Stomach (tissue), 19 donors: ENCODE data around the gene RBBP9. TPM values are rescaled to one million over a fixed set of nuclear protein-coding genes. Genes with fewer than 3 reads are reported as not detected.

Source experiments
- DNase-seq, 2 donors: peaks; one replicate each; pipeline versions ENCODE4 v3.0.0 to v3.0.0-alpha.2; 2013 to 2019
- H3K27ac ChIP-seq, 5 donors: fragments of 200-600 bp in 4 of 5; sonication (generic) in 4 of 5; one replicate each; pipeline ENCODE4 v1.5.1; 2013 to 2019; ENCODE audit warnings: mild to moderate bottlenecking in 1 of 5, moderate library complexity in 1 of 5
- H3K27me3 ChIP-seq, 3 donors: fragments of 200-600 bp; sonication (generic); one replicate each; pipeline ENCODE4 v1.5.1; 2017 to 2019; ENCODE audit warnings: mixed run types in 1 of 3
- H3K36me3 ChIP-seq, 4 donors: fragments of 200-600 bp; sonication (generic); 1 replicate in 3 of 4; 2 replicates in 1 of 4; pipeline ENCODE4 v1.5.1; 2016 to 2019
- H3K4me1 ChIP-seq, 4 donors: fragments of 200-600 bp; sonication (generic); one replicate each; pipeline ENCODE4 v1.5.1; 2016 to 2019
- H3K4me3 ChIP-seq, 4 donors: fragments of 200-600 bp; sonication (generic) in 3 of 4; one replicate each; pipeline ENCODE4 v1.5.1; 2016 to 2019; ENCODE audit warnings: mild to moderate bottlenecking in 1 of 4
- H3K9me3 ChIP-seq, 4 donors: fragments of 200-600 bp; sonication (generic); one replicate each; pipeline ENCODE4 v1.5.1; 2016 to 2019
- EP300 ChIP-seq: sonication (generic); formaldehyde crosslinking; IDR thresholded peaks from one replicate; pipeline ENCODE4 v1.6.1; 2017; ENCODE audit warnings: antibody characterized with exemption
- POLR2A ChIP-seq, 4 donors: fragments of 450-650 bp; IDR thresholded peaks; one replicate each; pipeline ENCODE4 v1.6.1; 2016; ENCODE audit warnings: antibody characterized with exemption in 4 of 4, control low read depth in 2 of 4, mild to moderate bottlenecking in 1 of 4, moderate library complexity in 1 of 4
- POLR2AphosphoS5 ChIP-seq, 3 donors: sonication (generic); formaldehyde crosslinking; IDR thresholded peaks; one replicate each; pipeline ENCODE4 v1.6.1; 2016; ENCODE audit warnings: antibody characterized with exemption in 3 of 3
- WGBS, 5 donors: extraction: QIAGEN DNeasy Blood & Tissue Kit in 3 of 5; methylation state at CpG; one replicate each; pipeline versions ENCODE4 v1.1.5 to v1.1.7; 2013 to 2018; 5-methylcytosine and 5-hydroxymethylcytosine counted together
- intact Hi-C: fragments of 100-400 bp; cut with DNase I; formaldehyde crosslinking; loops from one replicate; pipeline ENCODE4 v1.15.1; 2023; ENCODE audit warnings: low total_unique reads
- long read RNA-seq, 10 donors: transcript quantifications; one replicate each; lab custom pipeline, GENCODE V29; 2026
- polyA plus RNA-seq, 3 donors: library from polyadenylated mRNA; stranded (reverse); fragments of 200-250 nt; gene quantifications; one replicate each; pipeline ENCODE4 v1.2.3, GENCODE V29; 2013
- total RNA-seq, 5 donors: library from RNA; depleted of rRNA; stranded (reverse); fragments of >200 nt; gene quantifications; one replicate each; pipeline versions ENCODE4 v1.1.0 to v1.2.3, GENCODE V29; 2014 to 2016
- TF ChIP-seq, protein P1 (sequence below), 7 experiments: fragments of 450-650 bp in 4 of 7; fragments of 200-600 bp in 3 of 7; sonication (generic) in 3 of 7; IDR thresholded peaks; one replicate each; pipeline ENCODE4 v1.5.1; 2016 to 2019; ENCODE audit warnings: antibody characterized with exemption in 7 of 7, control low read depth in 2 of 7, mild to moderate bottlenecking in 1 of 7
- donor health status: healthy with polysubstance abuse.
- donor health status: Bipolar disorder and iron deficiency.
- donor health status: healthy.

RBBP9 gene
- 10 to 100 TPM in 2 of 5 donors, 1 to 10 TPM in 2, under 1 TPM in 1; 0.58 to 20.7 (median 4.9) TPM for total RNA-seq
- 1 to 10 TPM; 4.7 to 7.5 (median 5.2) TPM for polyA plus RNA-seq
- long read RNA-seq, donor 1, partial matches to known transcripts = 0 of 5 reads
- long read RNA-seq, donor 1, other reads (novel, unspliced or antisense) = 0 of 5 reads
- long read RNA-seq, donor 2, transcript RBBP9-201 (5 exons, 3,861 nt) = major isoform, 7 of 10 reads
- long read RNA-seq, donor 2, partial matches to known transcripts = 0 of 10 reads
- long read RNA-seq, donor 2, other reads (novel, unspliced or antisense) = 0 of 10 reads
- long read RNA-seq, donor 3, partial matches to known transcripts = 0 of 4 reads
- long read RNA-seq, donor 3, other reads (novel, unspliced or antisense) = 0 of 4 reads
- long read RNA-seq, donor 4 = 0 reads
- long read RNA-seq, donor 5, transcript RBBP9-201 (5 exons, 3,861 nt) = major isoform, 8 of 11 reads
- long read RNA-seq, donor 5, partial matches to known transcripts = 0 of 11 reads
- long read RNA-seq, donor 5, other reads (novel, unspliced or antisense) = 0 of 11 reads
- long read RNA-seq, donor 6, transcript RBBP9-201 (5 exons, 3,861 nt) = major isoform, 17 of 20 reads
- long read RNA-seq, donor 6, partial matches to known transcripts = 0 of 20 reads
- long read RNA-seq, donor 6, other reads (novel, unspliced or antisense) = 0 of 20 reads
- long read RNA-seq, donor 7, transcript RBBP9-201 (5 exons, 3,861 nt) = major isoform, 7 of 12 reads
- long read RNA-seq, donor 7, transcript RBBP9-202 (4 exons, 830 nt) = minor isoform, 5 of 12 reads
- long read RNA-seq, donor 7, partial matches to known transcripts = 0 of 12 reads
- long read RNA-seq, donor 7, other reads (novel, unspliced or antisense) = 0 of 12 reads
- long read RNA-seq, donor 8, transcript RBBP9-201 (5 exons, 3,861 nt) = major isoform, 5 of 6 reads
- long read RNA-seq, donor 8, partial matches to known transcripts = 0 of 6 reads
- long read RNA-seq, donor 8, other reads (novel, unspliced or antisense) = 0 of 6 reads
- long read RNA-seq, donor 9, partial matches to known transcripts = 7 of 12 reads
- long read RNA-seq, donor 9, other reads (novel, unspliced or antisense) = 0 of 12 reads
- long read RNA-seq, donor 10, partial matches to known transcripts = 0 of 5 reads
- long read RNA-seq, donor 10, other reads (novel, unspliced or antisense) = 0 of 5 reads

DNA sequence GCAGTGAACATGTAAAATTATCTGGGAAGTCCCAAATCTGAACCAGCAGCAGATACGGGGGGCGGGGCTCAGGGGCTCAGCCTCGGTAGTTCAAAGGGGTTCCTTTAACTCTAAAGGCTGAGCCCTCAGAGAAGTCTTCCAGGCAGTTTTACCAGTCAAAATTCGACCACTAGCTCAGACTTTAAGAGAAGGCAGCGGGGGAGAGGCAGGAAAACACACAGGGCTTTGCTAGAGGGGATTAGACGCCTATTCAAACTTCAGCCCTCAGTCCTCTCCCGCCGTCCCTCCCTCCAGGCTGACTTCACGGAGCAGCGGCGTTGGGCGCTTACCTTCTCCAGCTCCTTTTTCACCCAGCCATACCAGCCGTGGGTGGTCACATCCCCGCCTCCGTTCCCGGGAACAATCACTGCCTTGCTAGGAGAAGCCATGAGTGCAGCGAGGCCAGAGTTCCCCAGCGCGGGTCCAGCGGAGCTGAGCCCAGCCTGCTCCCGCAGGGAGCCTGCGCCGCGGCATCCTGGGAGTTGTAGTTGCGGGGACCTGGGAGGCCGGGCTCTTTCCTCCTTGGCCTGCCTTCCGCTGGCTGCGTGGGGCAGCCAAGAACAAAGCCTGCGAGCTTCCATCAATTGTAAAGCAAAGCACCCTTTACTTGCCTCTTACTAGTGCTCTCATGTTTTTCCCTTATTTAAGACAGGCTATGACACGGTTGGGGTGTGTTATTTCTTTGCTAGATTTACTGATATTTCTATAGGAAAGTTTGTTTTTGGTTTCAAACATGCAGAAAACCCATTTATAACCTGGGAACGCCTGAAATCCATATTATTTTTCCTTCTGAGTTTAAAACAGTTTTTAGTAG is at the start of gene RBBP9:
TSS of gene RBBP9 (minus strand) at position 486 of the 853 bp plus-strand sequence. CDS start at position 428, 58 bp downstream.
- Histone ChIP-seq H3K27ac (peak within 1 kb of the TSS; percentile 45 to 78 (median 66)), H3K9me3 (no peaks in the 10 kb centered on the region), H3K4me3 (peak within 1 kb of the TSS; percentile 70 to 84 (median 78)), H3K36me3 (peaks cover 0 to 21% (median 18%) of the 10 kb centered on the region in 4 donors), H3K27me3 (no peaks in the 10 kb centered on the region), H3K4me1 (peaks cover 6 to 17% (median 13%) of the 10 kb centered on the region in 4 donors)
- WGBS, 5 donors = 1 to 4% (median 3%) methylated on average over 29 to 31 of the region's 31 CpGs
- TF ChIP-seq EP300 (no peak), POLR2AphosphoS5 (IDR thresholded peaks at IDR 0.05) (peak; percentile 12 to 39 (median 38)), POLR2A (IDR thresholded peaks at IDR 0.05) (no peak)
- intact Hi-C loops = no loop called here
- peak; percentile 89 to 96 for DNase-seq

DNA sequence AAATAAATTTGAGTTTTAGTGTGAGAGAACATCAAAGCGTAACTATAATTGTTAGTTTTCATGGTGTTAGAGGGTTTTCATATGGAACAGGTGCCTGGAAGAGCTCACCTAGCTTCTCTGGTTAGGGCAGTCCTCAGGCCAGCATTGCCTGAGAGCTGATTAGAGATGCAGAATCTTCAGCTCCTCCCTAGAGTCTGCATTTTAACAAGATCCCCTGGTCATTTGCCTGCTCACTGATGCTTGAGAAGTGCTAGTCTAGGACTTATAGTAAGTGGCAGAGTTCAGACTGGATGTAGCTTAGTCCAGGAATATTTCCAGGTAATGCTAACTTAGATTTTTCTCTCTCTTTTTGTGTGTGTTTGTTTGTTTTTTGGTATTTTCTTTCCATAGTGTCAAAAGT is 48.5 kb upstream of the RBBP9 start:
- 92 to 100% (median 94%) methylated on average over 1 of the region's 1 CpG for WGBS, 5 donors
- no peak for DNase-seq

DNA sequence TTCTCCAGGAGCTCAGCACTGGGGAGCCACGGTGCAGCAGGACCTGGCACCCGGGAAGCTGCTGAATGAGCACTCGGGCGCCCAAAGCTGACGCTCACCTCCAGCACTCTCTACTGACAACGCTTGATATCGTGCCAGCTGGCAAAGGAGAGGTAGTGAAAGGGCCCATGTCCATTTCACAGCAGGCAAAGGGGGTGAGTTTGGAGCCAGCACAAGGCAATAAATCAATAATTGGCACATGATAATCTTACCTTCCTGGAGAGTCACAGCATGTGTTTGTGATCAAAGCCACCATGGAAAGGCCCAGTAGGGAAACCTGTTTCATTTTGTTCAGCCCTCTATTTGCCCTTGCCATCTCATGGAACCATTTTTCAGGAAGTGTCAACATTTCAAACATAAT is 46.9 kb upstream of the RBBP9 start:
- DNase-seq = peak; percentile 10 to 85
- intact Hi-C loops = no loop called here
- H3K4me1 ChIP-seq = peaks cover 0 to 5% (median 2%) of the 10 kb centered on the region in 4 donors
- 36 to 59% (median 38%) methylated on average over 7 of the region's 7 CpGs for WGBS, 5 donors
- H3K4me3 ChIP-seq = no peak overlapping the region
- no peaks in the 10 kb centered on the region for H3K27me3 ChIP-seq
- TF ChIP-seq, protein P1, sequence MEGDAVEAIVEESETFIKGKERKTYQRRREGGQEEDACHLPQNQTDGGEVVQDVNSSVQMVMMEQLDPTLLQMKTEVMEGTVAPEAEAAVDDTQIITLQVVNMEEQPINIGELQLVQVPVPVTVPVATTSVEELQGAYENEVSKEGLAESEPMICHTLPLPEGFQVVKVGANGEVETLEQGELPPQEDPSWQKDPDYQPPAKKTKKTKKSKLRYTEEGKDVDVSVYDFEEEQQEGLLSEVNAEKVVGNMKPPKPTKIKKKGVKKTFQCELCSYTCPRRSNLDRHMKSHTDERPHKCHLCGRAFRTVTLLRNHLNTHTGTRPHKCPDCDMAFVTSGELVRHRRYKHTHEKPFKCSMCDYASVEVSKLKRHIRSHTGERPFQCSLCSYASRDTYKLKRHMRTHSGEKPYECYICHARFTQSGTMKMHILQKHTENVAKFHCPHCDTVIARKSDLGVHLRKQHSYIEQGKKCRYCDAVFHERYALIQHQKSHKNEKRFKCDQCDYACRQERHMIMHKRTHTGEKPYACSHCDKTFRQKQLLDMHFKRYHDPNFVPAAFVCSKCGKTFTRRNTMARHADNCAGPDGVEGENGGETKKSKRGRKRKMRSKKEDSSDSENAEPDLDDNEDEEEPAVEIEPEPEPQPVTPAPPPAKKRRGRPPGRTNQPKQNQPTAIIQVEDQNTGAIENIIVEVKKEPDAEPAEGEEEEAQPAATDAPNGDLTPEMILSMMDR (IDR thresholded peaks at IDR 0.05) = no peak
- peak in 1 of 3 donors; percentile 8 for TF ChIP-seq POLR2AphosphoS5 (IDR thresholded peaks at IDR 0.05)
- peaks cover 43 to 100% (median 99%) of the 10 kb centered on the region in 4 donors for H3K36me3 ChIP-seq
- H3K27ac ChIP-seq = peak overlapping the region in 3 of 5 donors; percentile 18 to 67 (median 49)
- no peaks in the 10 kb centered on the region for H3K9me3 ChIP-seq

More for the DNA sequence above, 48.5 kb upstream of the RBBP9 start:
- TF ChIP-seq, protein P1 (IDR thresholded peaks at IDR 0.05) = no peak
- no peak for TF ChIP-seq EP300
- Histone ChIP-seq H3K4me1 (peaks cover 0 to 5% (median 2%) of the 10 kb centered on the region in 4 donors), H3K4me3 (no peak overlapping the region), H3K9me3 (no peaks in the 10 kb centered on the region), H3K36me3 (peaks cover 47 to 100% (median 99%) of the 10 kb centered on the region in 4 donors), H3K27ac (no peak overlapping the region), H3K27me3 (no peaks in the 10 kb centered on the region)
- intact Hi-C loops = no loop called here

DNA sequence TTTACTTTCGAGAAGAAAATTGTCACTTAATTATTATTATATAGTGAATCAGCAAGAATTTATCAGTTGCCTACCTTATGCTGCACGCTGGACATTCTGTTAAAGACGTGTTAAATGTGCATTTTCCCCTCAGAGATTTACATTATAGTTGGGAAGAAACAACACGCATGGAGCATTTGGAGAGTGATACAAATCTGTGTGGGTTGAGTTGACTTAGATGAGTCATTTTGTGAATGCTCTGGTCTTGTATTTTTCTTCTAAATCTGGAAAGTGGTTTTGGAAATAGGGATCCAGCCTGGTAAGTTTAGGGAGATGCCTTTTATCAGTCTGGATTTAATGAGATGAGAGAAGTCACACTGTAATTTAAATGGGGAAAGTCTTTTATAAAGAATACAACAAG is 46.2 kb upstream of the RBBP9 start:
- no peak for TF ChIP-seq POLR2AphosphoS5 (IDR thresholded peaks at IDR 0.05)

More for the DNA sequence above, 46.2 kb upstream of the RBBP9 start:
- no peak for DNase-seq
- no peaks in the 10 kb centered on the region for H3K27me3 ChIP-seq
- no peaks in the 10 kb centered on the region for H3K9me3 ChIP-seq
- H3K27ac ChIP-seq = peak overlapping the region in 2 of 5 donors; percentile 47 to 67
- peaks cover 43 to 100% (median 99%) of the 10 kb centered on the region in 4 donors for H3K36me3 ChIP-seq
- WGBS, 5 donors = 91 to 97% (median 92%) methylated on average over 4 of the region's 4 CpGs
- H3K4me1 ChIP-seq = peaks cover 0 to 5% (median 2%) of the 10 kb centered on the region in 4 donors
- intact Hi-C loops = no loop called here
- H3K4me3 ChIP-seq = no peak overlapping the region
